Naive thymus-derived CD4-positive, alpha-beta T cell (primary cell): ENCODE data around the gene TTC39B. TPM values are rescaled to one million over a fixed set of nuclear protein-coding genes. Genes with fewer than 3 reads are reported as not detected.
A peak's percentile ranks its signal among the peaks of the same experiment; 100 is the strongest.
"Not testable (repeated sequence)": the region's sequence is repeated elsewhere in the genome, so short reads cannot be mapped to it uniquely, and the experiment has no call there.

Experiments used
- ATAC-seq: fragments of 150-1000 bp; cut with Tn5 transposase; 2 replicates; pipeline ENCODE4 v1.10.0; 2021; ENCODE audit warnings: mild to moderate bottlenecking, moderate library complexity
- CTCF ChIA-PET: fragments of 350-600 bp; sonication (Branson Sonifier 250); formaldehyde crosslinking; loops from one replicate; lab custom pipeline; 2021; ENCODE audit warnings: antibody characterized with exemption; lab: Charles Lee
- POLR2A ChIA-PET: fragments of 350-600 bp; sonication (Branson Sonifier 250); formaldehyde crosslinking; loops from one replicate; lab custom pipeline; 2021; ENCODE audit warnings: antibody characterized with exemption, inconsistent platforms; lab: Charles Lee
- DNase-seq, 9 donors: peaks; one replicate each; pipeline versions ENCODE4 v3.0.0 to v3.0.0-alpha.2; 2020 to 2022; ENCODE audit warnings: mixed read lengths in 1 of 9
- H3K27ac ChIP-seq: one replicate; pipeline ENCODE4 v1.7.0; 2013; ENCODE audit warnings: mild to moderate bottlenecking, low read depth, low read length, moderate library complexity
- H3K27me3 ChIP-seq, 2 donors: one replicate each; pipeline ENCODE4 v1.7.0; 2013; ENCODE audit warnings: low read length in 2 of 2, mild to moderate bottlenecking in 2 of 2, moderate library complexity in 2 of 2; ENCODE audit not compliant: control insufficient read depth in 2 of 2, insufficient read depth in 2 of 2
- H3K36me3 ChIP-seq, 3 experiments: 1 replicate in 2 of 3; 2 replicates in 1 of 3; pipeline ENCODE4 v1.7.0; 2013; ENCODE audit warnings: low read length in 3 of 3, mild to moderate bottlenecking in 3 of 3, moderate library complexity in 1 of 3; ENCODE audit not compliant: insufficient read depth in 3 of 3, control insufficient read depth in 2 of 3
- H3K4me1 ChIP-seq, 2 donors: one replicate each; pipeline ENCODE4 v1.7.0; 2013; ENCODE audit warnings: low read length in 2 of 2, mild to moderate bottlenecking in 2 of 2, moderate library complexity in 1 of 2; ENCODE audit not compliant: control insufficient read depth in 2 of 2, insufficient read depth in 2 of 2
- H3K4me3 ChIP-seq: 2 replicates; pipeline ENCODE4 v1.7.0; 2013; ENCODE audit warnings: mild to moderate bottlenecking, low read length
- H3K9me3 ChIP-seq, 3 experiments: 1 replicate in 2 of 3; 2 replicates in 1 of 3; pipeline ENCODE4 v1.7.0; 2013; ENCODE audit warnings: low read length in 3 of 3; ENCODE audit not compliant: control insufficient read depth in 2 of 3
- H3K27ac Mint-ChIP-seq, 9 donors: one replicate each; pipeline ENCODE4 v1.8.0; 2020 to 2022; ENCODE audit warnings: mixed read lengths in 9 of 9, mild to moderate bottlenecking in 8 of 9, moderate library complexity in 5 of 9, inconsistent platforms in 2 of 9
- H3K27me3 Mint-ChIP-seq, 5 donors: one replicate each; pipeline ENCODE4 v1.8.0; 2021 to 2022; ENCODE audit warnings: mixed read lengths in 5 of 5, mild to moderate bottlenecking in 1 of 5
- H3K36me3 Mint-ChIP-seq, 5 donors: one replicate each; pipeline ENCODE4 v1.8.0; 2020 to 2022; ENCODE audit warnings: mixed read lengths in 5 of 5, mild to moderate bottlenecking in 3 of 5, inconsistent platforms in 1 of 5
- H3K4me1 Mint-ChIP-seq, 7 donors: one replicate each; pipeline ENCODE4 v1.8.0; 2020 to 2022; ENCODE audit warnings: mixed read lengths in 7 of 7, mild to moderate bottlenecking in 3 of 7, inconsistent platforms in 1 of 7
- H3K4me3 Mint-ChIP-seq, 10 donors: one replicate each; pipeline ENCODE4 v1.8.0; 2020 to 2022; ENCODE audit warnings: mild to moderate bottlenecking in 10 of 10, mixed read lengths in 10 of 10, moderate library complexity in 6 of 10, inconsistent platforms in 2 of 10
- H3K9me3 Mint-ChIP-seq, 11 donors: one replicate each; pipeline ENCODE4 v1.8.0; 2020 to 2022; ENCODE audit warnings: mixed read lengths in 11 of 11, mild to moderate bottlenecking in 4 of 11, inconsistent platforms in 1 of 11, moderate library complexity in 1 of 11
- intact Hi-C, 2 donors: fragments of 100-400 bp; cut with micrococcal nuclease; formaldehyde crosslinking; loops; one replicate each; pipeline ENCODE4 v1.15.1; 2023
- polyA plus RNA-seq, 2 donors: library from polyadenylated mRNA; unstranded; fragments of 300-500 nt; fragmentation: Illumina TruSeq; gene quantifications; one replicate each; pipeline ENCODE4 v1.2.3, GENCODE V29; 2021
- total RNA-seq, 6 experiments: library from RNA in 5 of 6; stranded (reverse) in 5 of 6; gene quantifications; 1 replicate in 5 of 6; 2 replicates in 1 of 6; pipeline ENCODE4 v1.2.3 and lab custom pipeline; 2021 to 2026

Gene TTC39B
- total and polyA plus RNA-seq, 7 experiments from 2014 or later = 10.0 to 49.3 (median 37.8) TPM

DNA sequence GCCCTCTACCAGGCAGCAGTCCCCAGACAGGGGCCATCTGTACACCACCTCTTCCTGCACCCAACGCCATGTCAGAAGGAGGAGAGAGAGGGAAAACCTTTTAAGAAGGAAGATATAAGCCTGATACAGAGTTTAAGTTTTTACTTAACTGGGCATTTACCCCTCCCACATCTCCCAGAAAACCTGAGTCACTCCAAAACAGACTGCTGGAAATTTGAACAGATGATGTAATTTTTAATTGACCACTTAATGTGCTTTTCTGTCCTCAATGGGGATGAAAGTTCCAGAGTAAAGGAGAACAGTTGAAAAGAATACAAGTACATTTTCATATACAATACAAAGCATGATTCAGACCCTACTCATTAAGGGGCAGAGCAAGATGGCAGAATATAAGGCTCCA lies 63.9 kb downstream of the TTC39B start:
- Mint-ChIP-seq H3K4me3 (no peak overlapping the region), H3K27ac (peak overlapping the region in 2 of 9 donors; percentile 24 to 31), H3K27me3 (no peaks in the 10 kb centered on the region), H3K9me3 (peaks cover 8 to 29% (median 17%) of the 10 kb centered on the region in 11 donors), H3K4me1 (peaks cover 13 to 68% (median 45%) of the 10 kb centered on the region in 7 donors), H3K36me3 (peaks cover 15 to 73% (median 56%) of the 10 kb centered on the region in 5 donors)
- ATAC-seq (no peak), DNase-seq (no peak)
- no peaks in the 10 kb centered on the region for H3K27me3 ChIP-seq
- no peaks in the 10 kb centered on the region for H3K36me3 ChIP-seq
- peaks cover 0 to 8% of the 10 kb centered on the region in 2 donors for H3K4me1 ChIP-seq
- ChIA-PET POLR2A (no interaction called here), CTCF (no interaction called here)
- no peak overlapping the region for H3K27ac ChIP-seq
- H3K4me3 ChIP-seq = no peak overlapping the region
- intact Hi-C loops = no loop called here
- peaks cover 0 to 6% (median 3%) of the 10 kb centered on the region in 3 experiments for H3K9me3 ChIP-seq

- Histone ChIP-seq H3K27me3 (no peaks in the 10 kb centered on the region), H3K9me3 (peaks cover 0 to 20% (median 9%) of the 10 kb centered on the region in 3 experiments), H3K27ac (no peak overlapping the region), H3K4me3 (no peak overlapping the region), H3K36me3 (no peaks in the 10 kb centered on the region), H3K4me1 (no peaks in the 10 kb centered on the region)
- ATAC-seq (no peak), DNase-seq (no peak)
- H3K27me3 Mint-ChIP-seq = no peaks in the 10 kb centered on the region
- peak overlapping the region in 2 of 10 donors; percentile 5 to 9 for H3K4me3 Mint-ChIP-seq
- H3K9me3 Mint-ChIP-seq = peaks cover 15 to 51% (median 36%) of the 10 kb centered on the region in 11 donors
- intact Hi-C loops = no loop called here
- ChIA-PET POLR2A (no interaction called here), CTCF (no interaction called here)
- peaks cover 5 to 70% (median 37%) of the 10 kb centered on the region in 7 donors for H3K4me1 Mint-ChIP-seq
- H3K36me3 Mint-ChIP-seq = peaks cover 27 to 85% (median 74%) of the 10 kb centered on the region in 5 donors
- peak overlapping the region in 1 of 9 donors; percentile 16 for H3K27ac Mint-ChIP-seq
These were observed 66.1 kb downstream of the TTC39B start for GRCh38 chr9:15240927-15241326.

DNA sequence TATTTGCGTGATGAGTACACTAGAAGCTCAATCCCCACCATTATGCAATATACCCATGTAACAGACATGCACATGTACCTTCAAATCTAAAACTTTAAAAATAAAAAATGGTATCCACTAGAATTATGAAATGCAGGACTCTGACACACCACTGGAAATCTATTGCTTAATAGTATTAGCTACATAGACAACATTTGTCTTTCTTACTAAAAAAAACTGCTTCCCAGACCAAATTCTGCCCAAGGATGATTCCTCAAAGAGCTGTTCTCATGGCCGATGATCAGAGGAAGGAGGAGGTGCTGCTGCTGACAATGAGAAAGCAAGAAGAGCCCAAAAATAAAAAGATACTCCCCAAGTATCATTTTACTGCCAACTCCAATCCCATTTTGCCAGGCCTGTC lies 67.2 kb downstream of the TTC39B start:
- CTCF ChIA-PET = no interaction called here
- Mint-ChIP-seq H3K9me3 (peaks cover 18 to 60% (median 44%) of the 10 kb centered on the region in 11 donors), H3K36me3 (peaks cover 34 to 83% (median 75%) of the 10 kb centered on the region in 5 donors), H3K27me3 (no peaks in the 10 kb centered on the region), H3K4me1 (peaks cover 5 to 67% (median 36%) of the 10 kb centered on the region in 7 donors), H3K27ac (no peak overlapping the region), H3K4me3 (peak overlapping the region in 1 of 10 donors; percentile 16)
- intact Hi-C loops = no loop called here
- H3K27me3 ChIP-seq = no peaks in the 10 kb centered on the region
- H3K36me3 ChIP-seq = no peaks in the 10 kb centered on the region
- peaks cover 0 to 22% (median 9%) of the 10 kb centered on the region in 3 experiments for H3K9me3 ChIP-seq
- POLR2A ChIA-PET = no interaction called here
- no peaks in the 10 kb centered on the region for H3K4me1 ChIP-seq
- H3K4me3 ChIP-seq = no peak overlapping the region
- ATAC-seq (no peak), DNase-seq (no peak)
- no peak overlapping the region for H3K27ac ChIP-seq

DNA sequence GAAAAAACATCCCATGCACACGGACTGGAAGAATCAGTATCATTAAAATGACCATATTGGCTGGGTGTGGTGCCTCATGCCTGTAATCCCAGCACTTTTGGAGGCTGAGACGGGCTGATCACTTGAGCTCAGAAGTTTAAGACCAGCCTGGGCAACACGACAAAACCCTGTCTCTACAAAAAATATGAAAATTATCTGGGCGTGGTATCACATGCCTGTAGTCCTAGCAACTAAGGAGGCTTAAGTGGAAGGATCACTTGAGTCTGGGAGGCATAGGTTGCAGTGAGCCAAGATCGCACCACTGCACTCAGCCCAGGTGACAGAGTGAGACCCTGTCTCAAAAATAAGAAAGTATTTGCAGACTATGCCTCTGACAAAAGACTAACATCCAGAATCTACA lies 68.4 kb downstream of the TTC39B start:
- Mint-ChIP-seq H3K9me3 (peaks cover 18 to 60% (median 44%) of the 10 kb centered on the region in 11 donors), H3K36me3 (peaks cover 34 to 74% (median 66%) of the 10 kb centered on the region in 5 donors), H3K27ac (no peak overlapping the region), H3K27me3 (no peaks in the 10 kb centered on the region), H3K4me3 (peak overlapping the region in 1 of 10 donors; percentile 4), H3K4me1 (peaks cover 5 to 58% (median 30%) of the 10 kb centered on the region in 7 donors)
- no peaks in the 10 kb centered on the region for H3K4me1 ChIP-seq
- H3K4me3 ChIP-seq = no peak overlapping the region
- H3K27me3 ChIP-seq = no peaks in the 10 kb centered on the region
- intact Hi-C loops = no loop called here
- POLR2A ChIA-PET = no interaction called here
- H3K27ac ChIP-seq = no peak overlapping the region
- CTCF ChIA-PET = no interaction called here
- DNase-seq (no peak), ATAC-seq (no peak)
- H3K9me3 ChIP-seq = peaks cover 0 to 22% (median 9%) of the 10 kb centered on the region in 3 experiments
- H3K36me3 ChIP-seq = no peaks in the 10 kb centered on the region

DNA sequence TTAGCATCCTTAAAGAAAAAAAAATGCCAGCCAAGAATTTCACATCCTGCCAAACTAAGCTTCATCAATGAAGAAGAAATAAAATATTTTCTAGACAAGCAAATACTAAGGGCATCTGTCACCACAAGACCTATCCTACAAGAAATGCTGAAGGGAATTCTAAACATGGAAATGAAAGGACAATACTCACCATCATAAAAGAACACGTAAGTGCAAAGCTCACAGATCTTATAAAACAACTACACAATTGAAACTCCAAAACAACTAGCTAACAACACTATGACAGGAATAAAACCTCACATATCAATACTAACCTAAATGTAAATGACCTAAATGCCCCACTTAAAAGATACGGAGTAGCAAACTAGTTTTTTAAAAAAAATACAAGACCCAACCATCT lies 71.4 kb downstream of the TTC39B start:
- Histone ChIP-seq H3K4me1 (no peaks in the 10 kb centered on the region), H3K36me3 (no peaks in the 10 kb centered on the region), H3K27me3 (no peaks in the 10 kb centered on the region), H3K9me3 (peaks cover 0 to 22% (median 9%) of the 10 kb centered on the region in 3 experiments), H3K27ac (no peak overlapping the region), H3K4me3 (no peak overlapping the region)
- Mint-ChIP-seq H3K9me3 (peaks cover 19 to 63% (median 41%) of the 10 kb centered on the region in 11 donors), H3K4me3 (no peak overlapping the region), H3K4me1 (peaks cover 3 to 60% (median 25%) of the 10 kb centered on the region in 7 donors), H3K27me3 (no peaks in the 10 kb centered on the region), H3K36me3 (peaks cover 31 to 70% (median 66%) of the 10 kb centered on the region in 5 donors), H3K27ac (no peak overlapping the region)
- DNase-seq = no peak
- no peak for ATAC-seq
- ChIA-PET POLR2A (no interaction called here), CTCF (no interaction called here)
- intact Hi-C loops = no loop called here

DNA sequence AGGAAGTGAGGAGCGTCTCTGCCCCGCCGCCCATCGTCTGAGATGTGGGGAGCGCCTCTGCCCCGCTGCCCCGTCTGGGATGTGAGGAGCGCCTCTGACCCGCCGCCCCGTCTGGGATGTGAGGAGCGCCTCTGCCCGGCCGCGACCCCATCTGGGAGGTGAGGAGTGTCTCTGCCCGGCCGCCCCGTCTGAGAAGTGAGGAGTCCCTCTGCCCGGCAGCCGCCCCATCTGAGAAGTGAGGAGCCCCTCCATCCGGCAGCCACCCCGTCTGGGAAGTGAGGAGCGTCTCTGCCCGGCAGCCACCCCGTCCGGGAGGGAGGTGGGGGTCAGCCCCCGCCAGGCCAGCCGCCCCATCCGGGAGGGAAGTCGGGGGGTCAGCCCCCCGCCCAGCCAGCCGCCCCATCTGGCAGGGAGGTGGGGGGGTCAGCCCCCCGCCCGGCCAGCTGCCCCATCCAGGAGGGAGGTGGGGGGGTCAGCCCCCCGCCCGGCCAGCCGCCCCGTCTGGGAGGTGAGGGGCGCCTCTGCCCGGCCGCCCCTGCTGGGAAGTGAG lies 73.0 kb downstream of the TTC39B start:
- peaks cover 9 to 62% (median 34%) of the 10 kb centered on the region in 7 donors for H3K4me1 Mint-ChIP-seq
- H3K36me3 ChIP-seq, DNase-seq, POLR2A ChIA-PET, H3K27me3 ChIP-seq, H3K27me3 Mint-ChIP-seq, ATAC-seq, intact Hi-C loops, H3K4me1 ChIP-seq, H3K4me3 Mint-ChIP-seq, H3K27ac ChIP-seq, H3K27ac Mint-ChIP-seq, CTCF ChIA-PET, H3K4me3 ChIP-seq: not testable (repeated sequence)
- peaks cover 0 to 22% (median 9%) of the 10 kb centered on the region in 3 experiments for H3K9me3 ChIP-seq
- H3K9me3 Mint-ChIP-seq = peaks cover 19 to 47% (median 35%) of the 10 kb centered on the region in 11 donors
- H3K36me3 Mint-ChIP-seq = peaks cover 27 to 57% (median 51%) of the 10 kb centered on the region in 5 donors
